ENCODE data around the gene GSDMA.

GSDMA gene

GRCh38 chr17:40021451-40021971 lies 58.7 kb downstream of the GSDMA start:
- no peak for DNase-seq (ENCODE audit: low read depth in 2 of 2)

DNA sequence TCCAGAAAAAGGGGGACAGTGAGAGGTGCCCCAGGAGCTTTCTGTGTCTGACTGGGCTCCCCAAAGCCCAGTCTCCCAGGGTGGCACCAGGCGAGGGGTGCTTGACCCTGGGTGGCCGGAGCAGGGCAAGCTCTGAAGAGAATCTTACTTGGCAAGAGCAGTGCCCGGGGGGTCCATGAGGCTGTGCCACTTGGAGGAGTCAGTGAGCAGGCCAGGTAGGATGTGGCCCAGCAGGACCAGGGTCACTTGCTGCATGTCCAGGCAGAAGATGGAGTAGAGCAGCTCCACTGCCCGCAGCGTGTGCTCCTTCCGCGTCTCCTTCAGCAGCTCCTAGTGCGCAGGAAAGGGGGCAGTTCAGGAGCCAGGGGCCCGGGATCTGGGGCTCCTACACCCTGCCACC lies 59.7 kb downstream of the GSDMA start:
- no peak for DNase-seq (ENCODE audit: low read depth in 2 of 2)

DNA sequence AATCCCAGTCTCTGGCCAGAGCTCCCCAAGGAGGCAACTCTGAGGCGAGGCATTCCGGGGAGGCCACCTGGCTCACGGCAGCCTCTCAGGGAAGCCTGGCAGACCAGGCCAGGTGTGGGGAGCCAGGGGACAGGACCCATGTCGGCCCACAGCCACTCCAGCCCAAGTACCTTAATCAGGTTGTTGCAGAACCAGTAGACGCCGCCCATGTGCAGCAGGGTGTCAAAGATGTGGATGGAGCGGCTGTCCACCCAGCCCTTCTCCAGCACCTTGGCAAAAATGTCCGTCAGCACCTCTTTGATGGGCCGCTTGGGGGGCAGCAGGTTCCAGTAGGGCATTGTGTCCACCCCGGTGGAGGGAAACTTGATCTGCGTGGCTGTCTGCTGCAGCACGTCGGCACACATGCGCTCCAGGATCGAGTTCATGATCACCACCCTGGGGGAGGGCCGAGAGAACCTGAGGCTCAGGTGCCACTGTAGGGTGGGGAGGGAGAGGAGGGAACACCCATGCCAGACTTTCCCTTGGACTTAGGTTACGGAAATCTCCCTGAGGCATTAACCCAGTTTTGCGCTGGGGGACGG lies 60.2 kb downstream of the GSDMA start:
- DNase-seq (ENCODE audit: low read depth in 2 of 2), result no peak

DNA sequence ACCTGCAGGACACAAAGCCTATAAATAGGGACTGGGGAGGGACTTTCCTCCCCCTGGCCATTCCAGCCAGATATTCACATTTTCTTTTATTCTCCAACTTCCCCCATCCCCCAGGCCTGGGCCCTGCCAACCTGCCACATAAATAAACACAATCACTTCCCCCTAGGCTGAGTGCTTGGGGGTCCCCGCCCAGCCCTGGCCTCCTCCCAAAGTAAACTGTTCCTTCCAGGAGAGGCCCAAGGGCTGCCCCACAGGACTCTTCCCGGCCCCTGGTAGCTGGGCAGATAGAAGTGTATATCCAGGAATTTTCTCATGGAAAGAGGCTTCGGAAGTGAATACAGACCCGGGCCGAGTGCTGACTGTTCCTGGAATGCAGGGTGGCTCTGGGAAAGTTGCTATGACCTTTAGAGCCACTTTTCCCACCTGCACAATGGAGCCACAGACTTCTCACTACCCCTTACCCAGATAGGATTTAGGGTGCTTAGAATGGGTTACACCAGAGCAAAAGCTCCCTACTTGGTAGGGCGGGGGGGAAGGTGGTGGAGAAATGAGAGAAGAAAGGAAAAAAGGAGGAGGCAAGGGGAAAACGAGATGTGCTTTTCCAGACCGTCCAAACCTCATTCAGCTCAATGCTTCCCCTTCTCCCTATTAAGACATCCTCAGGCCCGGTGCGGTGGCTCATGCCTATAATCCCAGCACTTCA lies 60.9 kb downstream of the GSDMA start:
- no peak for DNase-seq (ENCODE audit: low read depth in 2 of 2)

DNA sequence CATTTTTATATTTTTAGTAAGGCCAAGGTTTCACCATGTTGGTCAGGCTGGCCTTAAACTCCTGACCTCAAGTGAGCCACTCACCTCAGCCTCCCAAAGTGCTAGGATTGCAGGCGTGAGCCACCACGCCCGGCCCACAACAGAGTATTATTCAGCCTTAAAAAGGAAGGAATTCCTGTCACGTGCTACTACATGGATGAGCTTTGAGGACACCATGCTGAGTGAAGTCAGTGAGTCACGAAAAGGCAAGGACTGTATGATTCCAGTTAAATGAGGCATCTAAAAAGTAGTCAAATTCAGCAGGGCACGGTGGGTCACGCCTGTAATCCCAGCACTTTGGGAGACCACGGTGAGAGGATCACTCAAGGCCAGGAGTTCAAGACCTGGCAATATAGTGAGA lies 62.1 kb downstream of the GSDMA start:
- no peak for DNase-seq (ENCODE audit: low read depth in 2 of 2)

GRCh38 chr17:40025559-40025958 lies 62.8 kb downstream of the GSDMA start:
- no peak for DNase-seq (ENCODE audit: low read depth in 2 of 2)

DNA sequence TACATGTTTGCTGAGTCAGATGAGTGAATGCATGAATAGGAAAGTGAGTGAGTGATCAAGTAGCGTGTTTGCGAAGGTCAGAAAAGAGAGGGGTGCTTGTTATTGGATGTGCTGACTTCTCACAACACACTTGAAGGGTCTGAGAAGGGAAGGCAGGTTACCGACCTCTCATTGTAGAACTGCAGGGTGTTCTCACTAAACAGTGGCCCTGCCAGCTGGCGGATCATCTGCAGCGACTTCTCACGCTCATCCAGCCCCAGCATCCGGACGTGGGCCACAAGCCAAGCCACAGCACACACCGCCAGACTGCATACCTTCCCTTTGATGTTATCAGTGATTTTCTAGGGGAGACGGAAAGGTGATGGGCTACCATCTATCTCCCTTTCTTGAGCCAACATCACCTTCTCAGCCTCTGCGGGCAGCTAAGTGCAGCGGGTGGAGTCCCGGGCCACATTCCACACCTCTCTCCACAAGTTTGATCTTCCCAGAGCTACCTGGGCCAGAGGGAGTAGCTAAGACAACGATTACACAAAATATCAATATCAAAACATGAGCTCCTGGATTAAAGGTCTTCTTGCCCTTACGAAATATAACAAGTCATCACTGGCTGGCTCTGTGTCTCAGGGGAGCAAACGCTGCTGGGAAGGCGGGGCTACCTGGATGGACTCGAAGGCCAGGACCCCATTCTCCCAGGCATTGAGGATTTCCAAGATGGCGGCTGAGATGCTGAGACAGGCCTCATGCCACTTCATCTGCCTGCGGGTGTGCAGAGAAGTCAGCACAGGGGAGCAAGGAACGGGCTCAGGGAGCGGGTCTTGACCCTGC lies 63.4 kb downstream of the GSDMA start:
- no peak for DNase-seq (ENCODE audit: low read depth in 2 of 2)

GRCh38 chr17:40026816-40027613 lies 64.2 kb downstream of the GSDMA start:
- DNase-seq (ENCODE audit: low read depth in 2 of 2), result peak; percentile 52 to 61

Data from stimulated activated CD8-positive, alpha-beta memory T cell treated with anti-CD3 and anti-CD28 coated beads, Interleukin-15, amount 100 ng/mL, for 48 hours (primary cell).